Measurements from ENCODE around the gene CEP70. TPM values are rescaled to one million over a fixed set of nuclear protein-coding genes. Genes with fewer than 3 reads are reported as not detected.

Gene CEP70
- total RNA-seq, 4 donors from 2014 or later = 19.7 to 24.6 (median 21.5) TPM

- H3K27me3 ChIP-seq = no peaks in the 10 kb centered on the region
- no peaks in the 10 kb centered on the region for H3K9me3 ChIP-seq
- DNase-seq (ENCODE audit: low spot score in 2 of 2) = no peak
- no peak overlapping the region for H3K4me3 ChIP-seq
- 92 to 95% methylated on average over 3 of the region's 3 CpGs for WGBS, 2 donors
- no peak for TF ChIP-seq POLR2A (IDR thresholded peaks at IDR 0.05)
- TF ChIP-seq CTCF (IDR thresholded peaks at IDR 0.05) = no peak
- no peak for TF ChIP-seq EP300 (IDR thresholded peaks at IDR 0.05)
- H3K4me1 ChIP-seq = no peaks in the 10 kb centered on the region
- no peak overlapping the region for H3K27ac ChIP-seq
- H3K36me3 ChIP-seq = no peaks in the 10 kb centered on the region
These were observed 116.3 kb downstream of the CEP70 start for GRCh38 chr3:138477801-138478200.

- Histone ChIP-seq H3K27me3 (no peaks in the 10 kb centered on the region), H3K27ac (no peak overlapping the region), H3K36me3 (peaks cover 0 to 6% (median 0%) of the 10 kb centered on the region in 3 donors), H3K4me1 (no peaks in the 10 kb centered on the region), H3K9me3 (no peaks in the 10 kb centered on the region), H3K4me3 (no peak overlapping the region)
- DNase-seq (ENCODE audit: low spot score in 2 of 2) = no peak
- no peak for TF ChIP-seq CTCF (IDR thresholded peaks at IDR 0.05)
- TF ChIP-seq POLR2A (IDR thresholded peaks at IDR 0.05) = no peak
- no peak for TF ChIP-seq EP300 (IDR thresholded peaks at IDR 0.05)
These were observed 116.9 kb downstream of the CEP70 start for GRCh38 chr3:138477120-138477519.

GRCh38 chr3:138476526-138476925 lies 117.5 kb downstream of the CEP70 start:
- H3K4me1 ChIP-seq = no peaks in the 10 kb centered on the region
- 94 to 96% methylated on average over 2 of the region's 2 CpGs for WGBS, 2 donors
- peaks cover 0 to 6% (median 0%) of the 10 kb centered on the region in 3 donors for H3K36me3 ChIP-seq
- no peak overlapping the region for H3K4me3 ChIP-seq
- H3K27me3 ChIP-seq = no peaks in the 10 kb centered on the region
- no peak overlapping the region for H3K27ac ChIP-seq
- DNase-seq (ENCODE audit: low spot score in 2 of 2) = no peak
- TF ChIP-seq POLR2A (IDR thresholded peaks at IDR 0.05) (no peak), EP300 (IDR thresholded peaks at IDR 0.05) (no peak), CTCF (IDR thresholded peaks at IDR 0.05) (no peak)
- H3K9me3 ChIP-seq = no peaks in the 10 kb centered on the region

- 74 to 82% methylated on average over 6 of the region's 6 CpGs for WGBS, 2 donors
- DNase-seq (ENCODE audit: low spot score in 2 of 2) = no peak
- Histone ChIP-seq H3K9me3 (no peaks in the 10 kb centered on the region), H3K27ac (no peak overlapping the region), H3K36me3 (peaks cover 0 to 6% (median 0%) of the 10 kb centered on the region in 3 donors), H3K27me3 (no peaks in the 10 kb centered on the region), H3K4me1 (no peaks in the 10 kb centered on the region), H3K4me3 (no peak overlapping the region)
- no peak for TF ChIP-seq POLR2A (IDR thresholded peaks at IDR 0.05)
These were observed 119.9 kb downstream of the CEP70 start for GRCh38 chr3:138474163-138474562.

- H3K27ac ChIP-seq = no peak overlapping the region
These were observed 120.7 kb downstream of the CEP70 start for GRCh38 chr3:138473391-138473790.

GRCh38 chr3:138472141-138472825 lies 121.8 kb downstream of the CEP70 start:
- Histone ChIP-seq H3K9me3 (no peaks in the 10 kb centered on the region), H3K27me3 (no peaks in the 10 kb centered on the region), H3K27ac (no peak overlapping the region), H3K36me3 (peaks cover 0 to 6% (median 0%) of the 10 kb centered on the region in 3 donors), H3K4me3 (no peak overlapping the region), H3K4me1 (no peaks in the 10 kb centered on the region)
- 91 to 94% methylated on average over 8 of the region's 8 CpGs for WGBS, 2 donors
- TF ChIP-seq EP300 (IDR thresholded peaks at IDR 0.05) (no peak), POLR2A (IDR thresholded peaks at IDR 0.05) (no peak), CTCF (IDR thresholded peaks at IDR 0.05) (no peak)
- no peak for DNase-seq (ENCODE audit: low spot score in 2 of 2)

More at GRCh38 chr3:138473391-138473790, 120.7 kb downstream of the CEP70 start:
- WGBS, 2 donors = 94 to 97% methylated on average over 8 of the region's 8 CpGs
- no peak for DNase-seq (ENCODE audit: low spot score in 2 of 2)
- Histone ChIP-seq H3K4me3 (no peak overlapping the region), H3K4me1 (no peaks in the 10 kb centered on the region), H3K27me3 (no peaks in the 10 kb centered on the region), H3K36me3 (peaks cover 0 to 6% (median 0%) of the 10 kb centered on the region in 3 donors), H3K9me3 (no peaks in the 10 kb centered on the region)
- no peak for TF ChIP-seq EP300 (IDR thresholded peaks at IDR 0.05)
